HFFc6 (cell line): ENCODE data around the gene FPR2. TPM values are rescaled to one million over a fixed set of nuclear protein-coding genes. Genes with fewer than 3 reads are reported as not detected.

Experiments used
- DNase-seq: peaks from one replicate; pipeline ENCODE4 v3.0.0-alpha.2; 2018
- H3K27ac Mint-ChIP-seq: 2 replicates; pipeline ENCODE4 v1.8.0; 2020; ENCODE audit warnings: mild to moderate bottlenecking, mixed read lengths
- H3K27me3 Mint-ChIP-seq: 2 replicates; pipeline ENCODE4 v1.8.0; 2021; ENCODE audit warnings: mild to moderate bottlenecking, moderate library complexity, mixed read lengths; ENCODE audit not compliant: insufficient read depth
- H3K36me3 Mint-ChIP-seq: 2 replicates; pipeline ENCODE4 v1.8.0; 2021; ENCODE audit warnings: low read depth, mixed read lengths
- H3K4me1 Mint-ChIP-seq: 2 replicates; pipeline ENCODE4 v1.8.0; 2020; ENCODE audit warnings: low read depth, mixed read lengths
- H3K4me3 Mint-ChIP-seq: 2 replicates; pipeline ENCODE4 v1.8.0; 2020; ENCODE audit warnings: mild to moderate bottlenecking, moderate library complexity, mixed read lengths
- H3K9me3 Mint-ChIP-seq: 2 replicates; pipeline ENCODE4 v1.8.0; 2020; ENCODE audit warnings: mild to moderate bottlenecking, mixed read lengths
- total RNA-seq, 6 experiments: library from RNA; stranded (reverse); fragmentation: NEBNext Ultra II Directional; extraction: Animal tissue kit (Norgen Biotek cat#: 25700); gene quantifications; 2 replicates in 1 of 6; 3 replicates in 5 of 6; pipeline ENCODE4 v1.2.3, GENCODE V29; 2021
- TF ChIP-seq, protein P1 (sequence below): fragments of 200-600 bp; sonication (generic); IDR thresholded peaks from 2 replicates; pipeline ENCODE4 v1.5.0; 2021; ENCODE audit warnings: antibody characterized with exemption, mild to moderate bottlenecking

Gene FPR2
- total RNA-seq, 6 experiments from 2014 or later: not detected

DNA sequence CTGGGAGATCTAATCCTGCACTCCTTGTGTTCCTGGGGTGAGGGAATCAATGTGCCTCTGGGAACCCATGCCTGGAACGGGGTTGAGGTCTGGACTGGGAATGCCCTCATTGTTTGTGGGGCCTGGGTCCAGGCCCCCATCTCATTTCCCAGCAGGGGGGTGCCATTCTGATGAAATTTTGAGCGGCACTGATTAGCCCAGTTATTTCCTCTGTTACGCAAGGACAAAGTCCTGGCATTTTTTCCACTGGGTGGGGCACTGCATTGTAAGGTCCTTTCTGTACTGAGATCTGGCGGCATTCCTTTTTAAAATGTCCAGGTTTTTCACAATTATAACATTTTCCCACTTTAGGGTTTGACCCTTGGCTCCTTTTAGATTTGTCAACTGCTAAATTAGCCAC lies 48.8 kb downstream of the FPR2 start:
- Mint-ChIP-seq H3K36me3 (no peaks in the 10 kb centered on the region), H3K4me1 (peaks cover 58% of the 10 kb centered on the region), H3K27ac (no peak overlapping the region), H3K4me3 (peak overlapping the region; percentile 47; the same call in 1 of the 2 replicates), H3K9me3 (0 out of 2 replicates have a peak, but pooled peaks cover 5% of the 10 kb centered on the region), H3K27me3 (no peaks in the 10 kb centered on the region; the same call in 1 of the 2 replicates)
- DNase-seq: no peak
- TF ChIP-seq, protein P1, sequence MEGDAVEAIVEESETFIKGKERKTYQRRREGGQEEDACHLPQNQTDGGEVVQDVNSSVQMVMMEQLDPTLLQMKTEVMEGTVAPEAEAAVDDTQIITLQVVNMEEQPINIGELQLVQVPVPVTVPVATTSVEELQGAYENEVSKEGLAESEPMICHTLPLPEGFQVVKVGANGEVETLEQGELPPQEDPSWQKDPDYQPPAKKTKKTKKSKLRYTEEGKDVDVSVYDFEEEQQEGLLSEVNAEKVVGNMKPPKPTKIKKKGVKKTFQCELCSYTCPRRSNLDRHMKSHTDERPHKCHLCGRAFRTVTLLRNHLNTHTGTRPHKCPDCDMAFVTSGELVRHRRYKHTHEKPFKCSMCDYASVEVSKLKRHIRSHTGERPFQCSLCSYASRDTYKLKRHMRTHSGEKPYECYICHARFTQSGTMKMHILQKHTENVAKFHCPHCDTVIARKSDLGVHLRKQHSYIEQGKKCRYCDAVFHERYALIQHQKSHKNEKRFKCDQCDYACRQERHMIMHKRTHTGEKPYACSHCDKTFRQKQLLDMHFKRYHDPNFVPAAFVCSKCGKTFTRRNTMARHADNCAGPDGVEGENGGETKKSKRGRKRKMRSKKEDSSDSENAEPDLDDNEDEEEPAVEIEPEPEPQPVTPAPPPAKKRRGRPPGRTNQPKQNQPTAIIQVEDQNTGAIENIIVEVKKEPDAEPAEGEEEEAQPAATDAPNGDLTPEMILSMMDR: no peak

DNA sequence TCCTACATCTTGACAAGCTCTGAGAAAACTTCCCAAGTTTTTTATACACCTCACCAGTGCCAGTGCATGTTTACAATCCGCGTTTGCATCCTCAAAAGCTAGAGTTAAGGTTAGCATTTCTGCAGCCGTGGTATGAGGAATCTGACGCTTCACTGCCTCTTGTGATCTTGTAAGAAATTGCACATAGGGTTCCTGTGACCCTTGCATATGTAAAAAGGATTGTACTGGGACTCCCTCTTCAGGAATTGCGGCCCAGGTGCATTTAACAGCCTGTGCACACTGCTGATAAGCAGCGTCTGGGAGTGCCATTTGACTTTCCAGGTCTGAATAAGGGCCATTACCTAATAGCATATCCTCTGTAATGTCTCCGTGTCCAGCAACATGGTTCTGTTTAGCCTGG lies 49.2 kb downstream of the FPR2 start:
- DNase-seq: peak; percentile 56
- H3K36me3 Mint-ChIP-seq: no peaks in the 10 kb centered on the region
- 0 out of 2 replicates have a peak, but pooled peaks cover 5% of the 10 kb centered on the region for H3K9me3 Mint-ChIP-seq
- H3K4me1 Mint-ChIP-seq: peaks cover 54% of the 10 kb centered on the region
- no peak overlapping the region for H3K27ac Mint-ChIP-seq
- peak overlapping the region; percentile 47; the same call in 1 of the 2 replicates for H3K4me3 Mint-ChIP-seq
- no peaks in the 10 kb centered on the region; the same call in 1 of the 2 replicates for H3K27me3 Mint-ChIP-seq
- TF ChIP-seq, protein P1: peak; percentile 53; the same call in 1 of the 2 replicates

DNA sequence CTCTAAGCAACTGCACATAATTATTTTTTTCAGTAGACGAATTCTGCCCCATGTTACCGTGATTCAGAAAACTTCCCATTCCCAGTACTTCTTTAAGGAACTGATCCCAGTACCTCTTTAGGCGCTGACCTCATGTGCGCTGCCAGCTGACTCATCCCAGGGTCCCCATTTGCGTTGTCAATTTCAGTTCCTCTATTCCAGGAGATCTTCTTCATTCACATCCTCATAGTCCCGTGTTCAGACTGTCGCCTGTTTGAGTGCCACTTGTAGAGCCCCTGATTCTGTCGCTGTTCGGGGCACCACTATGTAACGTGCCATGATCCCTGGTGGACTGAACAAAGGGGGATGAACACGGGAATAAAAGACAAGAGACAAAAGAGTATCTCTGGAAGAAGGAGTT lies 50.4 kb downstream of the FPR2 start:
- TF ChIP-seq, protein P1: no peak
- Mint-ChIP-seq H3K4me3 (no peak overlapping the region), H3K27me3 (no peaks in the 10 kb centered on the region; the same call in 1 of the 2 replicates), H3K9me3 (peaks cover 5% of the 10 kb centered on the region; the same call in 1 of the 2 replicates), H3K27ac (no peak overlapping the region), H3K36me3 (no peaks in the 10 kb centered on the region), H3K4me1 (peaks cover 43% of the 10 kb centered on the region)
- DNase-seq: no peak

DNA sequence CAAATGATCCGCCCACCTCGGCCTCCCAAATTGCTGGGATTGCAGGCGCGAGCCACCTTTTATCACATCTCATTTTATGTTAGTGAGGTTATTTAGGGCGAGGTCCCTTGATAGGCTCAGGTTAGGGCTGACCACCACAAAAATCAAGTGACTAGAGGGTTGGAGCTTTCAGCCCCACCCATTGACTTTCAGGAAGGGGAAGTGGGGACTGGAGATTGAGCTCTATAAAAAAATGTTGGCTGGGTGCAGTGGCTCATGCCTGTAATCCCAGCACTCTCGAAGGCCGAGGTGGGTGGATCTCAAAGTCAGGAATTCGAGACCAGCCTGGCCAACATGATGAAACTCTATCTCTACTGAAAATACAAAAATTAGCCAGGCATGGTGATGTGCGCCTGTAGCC lies 54.1 kb downstream of the FPR2 start:
- Mint-ChIP-seq H3K27me3 (no peaks in the 10 kb centered on the region; the same call in 1 of the 2 replicates), H3K4me1 (peaks cover 6% of the 10 kb centered on the region), H3K36me3 (no peaks in the 10 kb centered on the region), H3K27ac (no peak overlapping the region), H3K4me3 (no peak overlapping the region), H3K9me3 (peaks cover 5% of the 10 kb centered on the region; the same call in 1 of the 2 replicates)
- TF ChIP-seq, protein P1: no peak
- no peak for DNase-seq

DNA sequence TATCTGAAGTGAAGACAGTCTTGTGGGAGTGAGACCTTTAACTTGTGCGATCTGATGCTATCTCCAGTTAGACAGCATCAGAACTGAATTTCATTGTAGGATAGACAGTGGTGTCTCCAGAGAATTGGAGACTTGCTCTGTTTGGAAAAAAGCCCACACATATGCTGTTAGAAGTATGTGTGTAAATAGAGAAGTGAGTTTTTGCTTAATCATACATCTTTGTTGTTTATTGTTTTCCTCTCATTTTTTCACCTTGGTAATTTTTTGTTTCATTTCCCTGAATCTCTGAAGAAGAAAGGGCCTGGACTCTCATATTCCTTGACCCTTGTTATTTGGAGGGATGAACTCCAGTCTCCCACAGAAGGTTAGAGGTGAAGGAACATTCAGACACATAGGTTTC lies 55.7 kb downstream of the FPR2 start:
- Mint-ChIP-seq H3K27ac (no peak overlapping the region), H3K9me3 (peaks cover 9% of the 10 kb centered on the region; the same call in 1 of the 2 replicates), H3K36me3 (no peaks in the 10 kb centered on the region), H3K27me3 (no peaks in the 10 kb centered on the region; the same call in 1 of the 2 replicates), H3K4me1 (no peaks in the 10 kb centered on the region), H3K4me3 (no peak overlapping the region)
- DNase-seq: no peak
- TF ChIP-seq, protein P1: no peak
